OCI-LY3 (cell line): Measurements from ENCODE around the gene MN1.
A peak's percentile ranks its signal among the peaks of the same experiment; 100 is the strongest.

Experiments
- H2AFZ ChIP-seq: fragments of 200-600, 300-600 bp; shearing (Covaris generic); 2 replicates; pipeline ENCODE4 v1.6.0; 2014; ENCODE audit warnings: antibody characterized with exemption, low read depth, low read length
- H3K27ac ChIP-seq: fragments of 200-600, 300-600 bp; sonication (generic); 2 replicates; pipeline ENCODE4 v1.5.1; 2014; ENCODE audit warnings: mild to moderate bottlenecking, low read length, moderate library complexity, mixed read lengths
- H3K27me3 ChIP-seq: fragments of 200-600, 300-600 bp; sonication (generic); 2 replicates; pipeline ENCODE4 v1.6.1; 2014; ENCODE audit warnings: low read depth, low read length, mixed read lengths
- H3K36me3 ChIP-seq: fragments of 200-600, 300-600 bp; sonication (generic); replicated peaks from 2 replicates; pipeline ENCODE3; 2014; ENCODE audit warnings: low read depth, low read length, mixed read lengths
- H3K4me1 ChIP-seq: fragments of 300-600, 200-600 bp; sonication (generic); 2 replicates; pipeline ENCODE4 v1.6.1; 2014; ENCODE audit warnings: low read length, mixed read lengths
- H3K4me2 ChIP-seq: fragments of 200-600, 300-600 bp; sonication (generic); 2 replicates; pipeline ENCODE4 v1.6.1; 2014; ENCODE audit warnings: low read length, mixed read lengths
- H3K4me3 ChIP-seq: fragments of 300-600, 200-600 bp; sonication (generic); 2 replicates; pipeline ENCODE4 v1.5.1; 2014; ENCODE audit warnings: antibody characterized with exemption, mild to moderate bottlenecking, low read length, moderate library complexity
- H3K79me2 ChIP-seq: fragments of 300-600, 200-600 bp; shearing (Covaris generic); 2 replicates; pipeline ENCODE4 v1.6.1; 2014; ENCODE audit warnings: mild to moderate bottlenecking, low read length, mixed read lengths
- H3K9ac ChIP-seq: fragments of 300-600, 200-600 bp; shearing (Covaris generic); 2 replicates; pipeline ENCODE4 v1.6.0; 2014; ENCODE audit warnings: mild to moderate bottlenecking, low read length, moderate library complexity
- H3K9me3 ChIP-seq: fragments of 200-600, 300-600 bp; shearing (Covaris generic); 2 replicates; pipeline ENCODE4 v1.6.1; 2014; ENCODE audit warnings: low read length, mixed read lengths; ENCODE audit not compliant: insufficient read depth
- H4K20me1 ChIP-seq: fragments of 200-600, 300-600 bp; sonication (generic); 2 replicates; pipeline ENCODE4 v1.6.1; 2016; ENCODE audit warnings: low read length, mixed read lengths; ENCODE audit not compliant: insufficient read depth
- EZH2phosphoT487 ChIP-seq: fragments of 200-600 bp; shearing (Covaris generic); IDR thresholded peaks from 2 replicates; pipeline ENCODE4 v1.6.1; 2018; ENCODE audit warnings: antibody characterized with exemption, mixed run types, low read depth
- TF ChIP-seq, protein P1 (sequence below): fragments of 200-600, 300-600 bp; sonication (generic); IDR thresholded peaks from 2 replicates; pipeline ENCODE4 v1.5.1; 2014; ENCODE audit warnings: antibody characterized with exemption, low read length, low read depth

MN1 gene

GRCh38 chr22:27723158-27723557 is 78.4 kb downstream of the MN1 start:
- H4K20me1 ChIP-seq: no peaks in the 10 kb centered on the region
- peaks cover 28% of the 10 kb centered on the region for H3K27me3 ChIP-seq
- no peak overlapping the region for H3K4me2 ChIP-seq
- no peaks in the 10 kb centered on the region for H3K79me2 ChIP-seq
- H3K27ac ChIP-seq: no peak overlapping the region
- H3K9ac ChIP-seq: no peak overlapping the region
- H3K9me3 ChIP-seq: no peaks in the 10 kb centered on the region
- no peak for TF ChIP-seq EZH2phosphoT487
- TF ChIP-seq, protein P1, sequence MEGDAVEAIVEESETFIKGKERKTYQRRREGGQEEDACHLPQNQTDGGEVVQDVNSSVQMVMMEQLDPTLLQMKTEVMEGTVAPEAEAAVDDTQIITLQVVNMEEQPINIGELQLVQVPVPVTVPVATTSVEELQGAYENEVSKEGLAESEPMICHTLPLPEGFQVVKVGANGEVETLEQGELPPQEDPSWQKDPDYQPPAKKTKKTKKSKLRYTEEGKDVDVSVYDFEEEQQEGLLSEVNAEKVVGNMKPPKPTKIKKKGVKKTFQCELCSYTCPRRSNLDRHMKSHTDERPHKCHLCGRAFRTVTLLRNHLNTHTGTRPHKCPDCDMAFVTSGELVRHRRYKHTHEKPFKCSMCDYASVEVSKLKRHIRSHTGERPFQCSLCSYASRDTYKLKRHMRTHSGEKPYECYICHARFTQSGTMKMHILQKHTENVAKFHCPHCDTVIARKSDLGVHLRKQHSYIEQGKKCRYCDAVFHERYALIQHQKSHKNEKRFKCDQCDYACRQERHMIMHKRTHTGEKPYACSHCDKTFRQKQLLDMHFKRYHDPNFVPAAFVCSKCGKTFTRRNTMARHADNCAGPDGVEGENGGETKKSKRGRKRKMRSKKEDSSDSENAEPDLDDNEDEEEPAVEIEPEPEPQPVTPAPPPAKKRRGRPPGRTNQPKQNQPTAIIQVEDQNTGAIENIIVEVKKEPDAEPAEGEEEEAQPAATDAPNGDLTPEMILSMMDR: 0 out of 2 replicates have a peak, but pooled peaks have one; percentile 12
- no peaks in the 10 kb centered on the region for H3K36me3 ChIP-seq
- H3K4me1 ChIP-seq: no peaks in the 10 kb centered on the region
- H2AFZ ChIP-seq: no peak overlapping the region
- H3K4me3 ChIP-seq: no peak overlapping the region

DNA sequence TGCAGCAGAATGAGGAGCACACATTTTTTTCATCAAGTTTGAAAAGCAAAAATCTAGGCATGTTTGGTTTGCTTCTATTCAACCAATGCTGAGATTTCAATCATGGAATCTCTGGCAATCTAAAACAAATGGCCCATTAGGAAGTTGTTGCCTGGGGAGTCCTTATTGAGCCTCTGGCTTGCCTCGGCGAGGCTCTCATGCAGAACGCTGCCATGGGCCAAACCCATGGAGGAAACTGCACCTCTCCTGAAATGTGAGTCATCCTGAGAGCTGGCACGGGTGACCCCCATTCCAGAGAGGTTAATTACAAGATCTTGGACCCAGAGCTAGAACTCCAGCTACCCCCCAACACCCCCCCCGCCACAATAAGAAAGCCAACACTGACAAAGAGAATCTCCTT is 80.7 kb downstream of the MN1 start:
- Histone ChIP-seq H2AFZ (no peak overlapping the region), H4K20me1 (no peaks in the 10 kb centered on the region), H3K4me2 (no peak overlapping the region), H3K4me1 (no peaks in the 10 kb centered on the region), H3K9ac (no peak overlapping the region), H3K79me2 (no peaks in the 10 kb centered on the region), H3K27me3 (peaks cover 32% of the 10 kb centered on the region), H3K9me3 (no peaks in the 10 kb centered on the region), H3K36me3 (no peaks in the 10 kb centered on the region), H3K27ac (no peak overlapping the region), H3K4me3 (no peak overlapping the region)
- TF ChIP-seq, protein P1: no peak
- TF ChIP-seq EZH2phosphoT487: no peak

- no peaks in the 10 kb centered on the region for H4K20me1 ChIP-seq
- no peak overlapping the region for H3K9ac ChIP-seq
- H3K27ac ChIP-seq: no peak overlapping the region
- no peak for TF ChIP-seq EZH2phosphoT487
- TF ChIP-seq, protein P1: no peak
- H3K27me3 ChIP-seq: peaks cover 32% of the 10 kb centered on the region
- no peaks in the 10 kb centered on the region for H3K36me3 ChIP-seq
- no peaks in the 10 kb centered on the region for H3K4me1 ChIP-seq
- no peak overlapping the region for H3K4me3 ChIP-seq
- H3K9me3 ChIP-seq: no peaks in the 10 kb centered on the region
- H3K79me2 ChIP-seq: no peaks in the 10 kb centered on the region
- no peak overlapping the region for H3K4me2 ChIP-seq
- H2AFZ ChIP-seq: no peak overlapping the region
Observed at GRCh38 chr22:27719535-27720227, 81.9 kb downstream of the MN1 start.

GRCh38 chr22:27719036-27719347 is 82.6 kb downstream of the MN1 start:
- Histone ChIP-seq H3K4me2 (no peak overlapping the region), H3K4me3 (no peak overlapping the region), H3K9ac (no peak overlapping the region), H3K27me3 (peaks cover 31% of the 10 kb centered on the region), H3K79me2 (no peaks in the 10 kb centered on the region), H3K36me3 (no peaks in the 10 kb centered on the region), H2AFZ (no peak overlapping the region), H3K27ac (no peak overlapping the region), H4K20me1 (no peaks in the 10 kb centered on the region), H3K9me3 (no peaks in the 10 kb centered on the region), H3K4me1 (no peaks in the 10 kb centered on the region)
- TF ChIP-seq, protein P1: no peak
- no peak for TF ChIP-seq EZH2phosphoT487
